Common myeloid progenitor, CD34-positive (primary cell): ENCODE measurements around the gene SRCIN1. TPM values are rescaled to one million over a fixed set of nuclear protein-coding genes. Genes with fewer than 3 reads are reported as not detected.
"Not testable (repeated sequence)": the region's sequence is repeated elsewhere in the genome, so short reads cannot be mapped to it uniquely, and the experiment has no call there.

Experiments
- CTCF ChIA-PET: fragments of 350-600 bp; sonication (Branson Sonifier 250); formaldehyde crosslinking; loops from one replicate; lab custom pipeline; 2021; ENCODE audit warnings: antibody characterized with exemption; lab: Charles Lee
- POLR2A ChIA-PET: fragments of 350-600 bp; sonication (Branson Sonifier 250); formaldehyde crosslinking; loops from one replicate; lab custom pipeline; 2021; ENCODE audit warnings: antibody characterized with exemption; lab: Charles Lee
- DNase-seq, 3 donors: peaks; one replicate each; pipeline versions ENCODE4 v3.0.0 to v3.0.0-alpha.2; 2013
- H3K27ac ChIP-seq, 2 experiments: 1 replicate in 1 of 2; 2 replicates in 1 of 2; pipeline ENCODE4 v1.7.0; 2013; ENCODE audit warnings: inconsistent platforms in 2 of 2, low read length in 2 of 2, mild to moderate bottlenecking in 2 of 2, low read depth in 1 of 2, moderate library complexity in 1 of 2; ENCODE audit not compliant: severe bottlenecking in 2 of 2, insufficient read depth in 1 of 2, poor library complexity in 1 of 2
- H3K27me3 ChIP-seq, 5 experiments: replicated peaks in 2 of 5; 1 replicate in 3 of 5; 2 replicates in 2 of 5; pipeline versions ENCODE4 v1.6.1 to v1.7.0; 2013; ENCODE audit warnings: low read length in 4 of 5, mild to moderate bottlenecking in 2 of 5, moderate library complexity in 2 of 5, inconsistent platforms in 1 of 5; ENCODE audit not compliant: insufficient read depth in 5 of 5, control insufficient read depth in 4 of 5
- H3K36me3 ChIP-seq, 4 experiments: 1 replicate in 2 of 4; 2 replicates in 2 of 4; pipeline versions ENCODE4 v1.6.1 to v1.7.0; 2013; ENCODE audit warnings: low read length in 3 of 4, control low read depth in 1 of 4, mild to moderate bottlenecking in 1 of 4; ENCODE audit not compliant: control insufficient read depth in 4 of 4, insufficient read depth in 4 of 4
- H3K4me1 ChIP-seq, 4 experiments: 1 replicate in 3 of 4; 2 replicates in 1 of 4; pipeline versions ENCODE4 v1.6.1 to v1.7.1; 2013; ENCODE audit warnings: low read length in 3 of 4, mild to moderate bottlenecking in 3 of 4, control low read depth in 1 of 4, inconsistent platforms in 1 of 4, moderate library complexity in 1 of 4; ENCODE audit not compliant: control insufficient read depth in 4 of 4, insufficient read depth in 4 of 4; ENCODE audit errors: control extremely low read depth in 1 of 4
- H3K4me3 ChIP-seq, 7 experiments: 1 replicate in 4 of 7; 2 replicates in 3 of 7; pipeline versions ENCODE4 v1.5.1 to v1.7.0; 2013; ENCODE audit warnings: mild to moderate bottlenecking in 7 of 7, low read length in 6 of 7, moderate library complexity in 6 of 7, inconsistent platforms in 2 of 7, low read depth in 2 of 7, control low read depth in 1 of 7; ENCODE audit not compliant: insufficient read depth in 4 of 7, control insufficient read depth in 1 of 7; ENCODE audit errors: extremely low read depth in 1 of 7
- H3K9me3 ChIP-seq, 5 experiments: 1 replicate in 4 of 5; 2 replicates in 1 of 5; pipeline versions ENCODE4 v1.6.1 to v1.7.1; 2013; ENCODE audit warnings: low read length in 4 of 5, mild to moderate bottlenecking in 2 of 5, inconsistent platforms in 1 of 5, low read depth in 1 of 5, moderate library complexity in 1 of 5; ENCODE audit not compliant: control insufficient read depth in 4 of 5, insufficient read depth in 2 of 5; ENCODE audit errors: control extremely low read depth in 1 of 5
- WGBS: methylation state at CpG from one replicate; pipeline ENCODE4 v1.1.5; 2013; ENCODE audit not compliant: insufficient coverage; 5-methylcytosine and 5-hydroxymethylcytosine counted together
- polyA plus RNA-seq: library from polyadenylated mRNA; unstranded; fragments of 120-200 nt; gene quantifications from one replicate; pipeline ENCODE4 v1.2.1, GENCODE V29; 2013

SRCIN1 gene, protein sequence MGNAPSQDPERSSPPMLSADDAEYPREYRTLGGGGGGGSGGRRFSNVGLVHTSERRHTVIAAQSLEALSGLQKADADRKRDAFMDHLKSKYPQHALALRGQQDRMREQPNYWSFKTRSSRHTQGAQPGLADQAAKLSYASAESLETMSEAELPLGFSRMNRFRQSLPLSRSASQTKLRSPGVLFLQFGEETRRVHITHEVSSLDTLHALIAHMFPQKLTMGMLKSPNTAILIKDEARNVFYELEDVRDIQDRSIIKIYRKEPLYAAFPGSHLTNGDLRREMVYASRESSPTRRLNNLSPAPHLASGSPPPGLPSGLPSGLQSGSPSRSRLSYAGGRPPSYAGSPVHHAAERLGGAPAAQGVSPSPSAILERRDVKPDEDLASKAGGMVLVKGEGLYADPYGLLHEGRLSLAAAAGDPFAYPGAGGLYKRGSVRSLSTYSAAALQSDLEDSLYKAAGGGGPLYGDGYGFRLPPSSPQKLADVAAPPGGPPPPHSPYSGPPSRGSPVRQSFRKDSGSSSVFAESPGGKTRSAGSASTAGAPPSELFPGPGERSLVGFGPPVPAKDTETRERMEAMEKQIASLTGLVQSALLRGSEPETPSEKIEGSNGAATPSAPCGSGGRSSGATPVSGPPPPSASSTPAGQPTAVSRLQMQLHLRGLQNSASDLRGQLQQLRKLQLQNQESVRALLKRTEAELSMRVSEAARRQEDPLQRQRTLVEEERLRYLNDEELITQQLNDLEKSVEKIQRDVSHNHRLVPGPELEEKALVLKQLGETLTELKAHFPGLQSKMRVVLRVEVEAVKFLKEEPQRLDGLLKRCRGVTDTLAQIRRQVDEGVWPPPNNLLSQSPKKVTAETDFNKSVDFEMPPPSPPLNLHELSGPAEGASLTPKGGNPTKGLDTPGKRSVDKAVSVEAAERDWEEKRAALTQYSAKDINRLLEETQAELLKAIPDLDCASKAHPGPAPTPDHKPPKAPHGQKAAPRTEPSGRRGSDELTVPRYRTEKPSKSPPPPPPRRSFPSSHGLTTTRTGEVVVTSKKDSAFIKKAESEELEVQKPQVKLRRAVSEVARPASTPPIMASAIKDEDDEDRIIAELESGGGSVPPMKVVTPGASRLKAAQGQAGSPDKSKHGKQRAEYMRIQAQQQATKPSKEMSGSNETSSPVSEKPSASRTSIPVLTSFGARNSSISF
- 0.16 TPM for polyA plus RNA-seq

DNA sequence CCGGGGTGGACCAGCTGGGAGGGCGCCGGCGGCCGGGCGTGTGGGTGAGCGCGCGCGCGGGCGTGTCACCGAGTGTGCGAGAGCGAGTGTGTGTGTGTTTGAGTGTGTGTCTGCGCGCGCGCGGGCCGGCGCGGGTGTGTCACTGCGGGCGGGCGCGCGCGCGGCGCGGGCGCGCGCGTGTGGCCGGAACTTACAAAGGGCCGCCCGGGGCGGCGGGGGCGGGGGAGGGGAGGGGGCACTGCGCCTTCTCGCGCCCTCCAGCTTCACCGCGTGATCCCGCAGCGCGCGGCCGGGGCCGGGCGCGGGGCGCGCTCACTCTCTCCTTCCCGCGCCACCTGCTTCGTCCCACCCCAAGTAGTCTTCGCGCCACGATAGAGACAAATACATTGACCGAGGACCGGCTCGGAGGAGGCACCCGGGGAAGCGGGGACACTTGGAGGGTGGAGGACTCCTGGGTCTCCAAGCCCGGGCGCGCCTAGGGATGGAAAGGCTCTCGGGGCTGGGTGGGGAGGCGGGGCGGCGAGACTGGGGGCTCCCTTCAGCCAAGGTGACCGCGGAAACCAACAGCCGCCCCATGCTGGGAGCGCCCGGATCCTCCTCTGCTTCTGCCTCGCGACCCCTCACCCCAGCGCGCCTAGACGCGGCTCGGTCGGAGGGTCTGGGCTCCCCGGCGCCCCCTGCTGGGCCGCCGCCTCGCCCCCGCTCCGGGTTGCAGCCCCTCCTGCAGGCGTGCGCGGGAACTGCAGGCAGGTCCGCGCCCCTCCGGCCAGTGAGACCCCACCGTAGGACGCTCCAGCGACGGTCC, at the start of gene SRCIN1:
Gene SRCIN1 (minus strand): TSS at position 112 of the 805 bp plus-strand sequence. CDS start 247 bp downstream, outside the sequence.
- CTCF ChIA-PET: interaction anchor here (0.7 to 5.5 kb wide), 9 partner anchors 9 to 53 kb away, joined by 3 to 25 read pairs (median 5); no protein-coding TSS in a partner anchor
- DNase-seq: peak in 2 of 3 donors; percentile 40 to 44
- WGBS: under 1% methylated on average over 42 of the region's 105 CpGs

DNA sequence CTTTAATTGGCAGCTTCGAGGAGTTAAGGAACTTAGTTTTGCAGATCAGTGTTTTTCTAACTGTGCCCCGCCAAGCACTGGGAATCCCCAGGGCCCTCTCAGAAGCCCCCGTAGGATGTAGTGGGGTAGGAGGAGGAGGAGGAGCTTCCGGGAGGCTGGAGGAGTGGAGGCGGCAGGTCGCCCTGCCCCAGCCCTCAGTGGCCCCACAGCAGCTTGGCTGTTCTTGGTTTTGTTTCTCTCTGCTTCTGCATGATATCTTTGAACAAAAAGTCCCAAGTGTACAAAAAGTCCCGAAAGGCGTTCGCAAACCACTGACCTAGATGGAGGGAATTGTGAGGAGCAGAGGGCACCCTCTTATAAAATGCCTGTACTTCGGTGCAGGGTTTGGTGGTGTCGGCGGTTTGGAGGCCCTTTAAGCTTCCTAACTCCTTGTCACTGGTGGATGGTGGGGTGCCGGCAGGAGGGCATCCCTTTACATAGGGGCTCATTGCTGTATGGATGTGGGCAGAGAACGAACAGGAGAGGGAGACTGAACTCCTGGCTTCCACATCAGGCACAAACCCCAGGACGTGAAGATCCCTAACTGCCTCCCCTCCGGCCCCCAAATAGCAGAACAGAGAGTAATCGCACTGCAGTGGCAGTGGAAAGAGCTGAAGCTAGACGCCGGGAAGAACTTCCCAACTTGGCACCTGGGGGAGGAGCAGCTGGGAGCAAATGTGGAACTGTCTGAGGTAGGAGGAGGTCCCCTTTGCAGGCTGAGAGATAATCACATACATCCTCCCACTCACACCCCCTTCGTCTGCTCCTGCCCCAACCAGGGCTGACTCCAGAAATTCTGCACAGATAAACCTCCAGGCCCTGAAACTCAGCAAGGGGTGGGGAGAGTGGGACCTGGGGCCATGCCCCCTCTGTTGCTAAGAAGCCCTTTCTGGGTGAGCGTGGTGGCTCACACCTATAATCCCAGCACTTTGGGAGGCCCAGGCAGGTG, 49.0 kb upstream of the SRCIN1 start:
- ChIA-PET CTCF (interaction anchor here (6.1 kb wide), 1 partner anchor 11 kb away, joined by 61 read pairs; no protein-coding TSS in a partner anchor), POLR2A (no interaction called here)
- Histone ChIP-seq H3K9me3 (no peaks in the 10 kb centered on the region), H3K27me3 (peaks cover 0 to 15% (median 6%) of the 10 kb centered on the region in 5 experiments), H3K4me3 (peak overlapping the region in 2 of 7 experiments; percentile 1 to 42), H3K36me3 (no peaks in the 10 kb centered on the region), H3K27ac (no peak overlapping the region), H3K4me1 (peaks cover 0 to 35% (median 20%) of the 10 kb centered on the region in 4 experiments)
- peak in 2 of 3 donors; percentile 45 to 49 for DNase-seq
- WGBS: 57% methylated on average over 15 of the region's 21 CpGs

More for the DNA sequence above, at the start of gene SRCIN1:
- Histone ChIP-seq H3K4me3 (peak within 1 kb of the TSS in 5 of 7 experiments; percentile 26 to 64 (median 33)), H3K4me1 (peaks cover 0 to 19% (median 14%) of the 10 kb centered on the region in 4 experiments), H3K27me3 (peaks cover 12 to 99% (median 55%) of the 10 kb centered on the region in 5 experiments), H3K9me3 (peaks cover 0 to 2% (median 0%) of the 10 kb centered on the region in 5 experiments), H3K27ac (no peak within 1 kb of the TSS), H3K36me3 (no peaks in the 10 kb centered on the region)
- POLR2A ChIA-PET: no interaction called here

DNA sequence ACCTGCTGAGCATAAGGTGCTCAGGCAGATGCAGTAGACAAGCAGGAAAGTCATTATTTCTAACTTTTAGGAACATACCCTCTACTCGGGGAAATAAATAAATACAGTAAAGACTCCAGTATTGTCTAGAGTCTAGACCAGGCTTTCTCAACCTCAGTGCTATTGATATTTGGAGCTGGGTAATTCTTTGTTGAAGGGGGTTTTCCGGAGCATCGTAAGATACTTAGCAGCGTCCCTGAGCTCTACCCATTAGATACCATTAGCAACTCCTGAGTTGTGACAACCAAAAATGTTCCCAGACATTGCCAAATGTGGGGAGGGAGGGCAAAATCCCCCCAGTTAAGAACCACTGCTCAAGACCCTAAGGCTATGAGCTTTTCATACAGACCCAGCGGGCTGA, 47.9 kb upstream of the SRCIN1 start:
- no peak for DNase-seq
- Histone ChIP-seq H3K4me3 (no peak overlapping the region), H3K27me3 (peaks cover 0 to 13% (median 6%) of the 10 kb centered on the region in 5 experiments), H3K36me3 (no peaks in the 10 kb centered on the region), H3K4me1 (peaks cover 0 to 28% (median 14%) of the 10 kb centered on the region in 4 experiments), H3K27ac (no peak overlapping the region), H3K9me3 (no peaks in the 10 kb centered on the region)
- ChIA-PET CTCF (interaction anchor here (6.1 kb wide), 1 partner anchor 12 kb away, joined by 61 read pairs; no protein-coding TSS in a partner anchor), POLR2A (interaction anchor here (0.8 kb wide), 1 partner anchor 9 kb away, joined by 4 read pairs; no protein-coding TSS in a partner anchor)
- 100% methylated on average over 2 of the region's 5 CpGs for WGBS

DNA sequence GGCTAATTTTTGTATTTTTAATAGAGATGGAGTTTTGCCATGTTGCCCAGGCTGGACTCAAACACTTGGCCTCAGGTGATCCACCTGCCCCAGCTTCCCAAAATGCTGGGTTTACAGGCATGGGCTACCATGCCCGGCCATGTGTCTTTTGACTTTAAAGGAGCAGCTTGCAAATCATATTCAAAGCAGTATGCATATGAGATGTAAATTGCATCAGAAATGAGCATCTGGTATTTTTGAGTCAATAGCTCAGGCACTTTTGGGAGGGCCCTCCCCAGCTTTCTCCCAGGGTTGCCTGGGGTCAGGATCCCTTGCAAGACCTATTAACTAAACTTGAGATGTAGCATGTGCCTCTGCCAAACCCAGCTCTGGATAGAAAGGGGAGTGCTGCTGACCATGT, 47.5 kb upstream of the SRCIN1 start:
- H3K27me3 ChIP-seq: peaks cover 0 to 13% (median 6%) of the 10 kb centered on the region in 5 experiments
- H3K27ac ChIP-seq: no peak overlapping the region
- no peak overlapping the region for H3K4me3 ChIP-seq
- H3K4me1 ChIP-seq: peaks cover 0 to 24% (median 10%) of the 10 kb centered on the region in 4 experiments
- H3K36me3 ChIP-seq: no peaks in the 10 kb centered on the region
- DNase-seq: no peak
- ChIA-PET POLR2A (interaction anchor here (0.8 kb wide), 1 partner anchor 10 kb away, joined by 4 read pairs; no protein-coding TSS in a partner anchor), CTCF (interaction anchor here (6.1 kb wide), 1 partner anchor 13 kb away, joined by 61 read pairs; no protein-coding TSS in a partner anchor)
- H3K9me3 ChIP-seq: no peaks in the 10 kb centered on the region
- WGBS: 100% methylated on average over 1 of the region's 1 CpG

DNA sequence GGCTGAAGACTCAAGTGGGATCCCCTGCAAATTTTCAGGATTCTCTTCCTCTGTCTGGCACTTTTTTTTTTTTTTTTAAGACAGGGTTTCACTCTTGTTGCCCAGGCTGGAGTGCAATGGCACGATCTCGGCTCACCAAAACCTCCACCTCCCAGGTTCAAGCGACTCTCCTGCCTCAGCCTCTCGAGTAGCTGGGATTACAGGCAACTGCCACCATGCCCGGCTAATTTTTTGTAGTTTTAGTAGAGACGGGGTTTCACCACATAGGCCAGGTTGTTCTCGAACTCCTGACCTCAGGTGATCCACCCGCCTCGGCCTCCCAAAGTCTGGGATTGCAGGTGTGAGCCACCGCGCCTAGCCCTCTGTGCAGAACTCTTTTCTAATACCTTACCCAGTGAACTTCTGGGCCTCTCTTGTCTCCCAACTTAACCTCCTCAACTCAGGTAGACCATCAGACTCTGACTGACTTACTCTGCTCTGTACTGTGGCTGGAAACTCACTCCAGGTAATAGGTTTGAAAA, 45.0 kb upstream of the SRCIN1 start:
- peaks cover 0 to 11% (median 9%) of the 10 kb centered on the region in 4 experiments for H3K4me1 ChIP-seq
- H3K36me3 ChIP-seq, H3K9me3 ChIP-seq, H3K27ac ChIP-seq, DNase-seq, POLR2A ChIA-PET, H3K4me3 ChIP-seq: not testable (repeated sequence)
- peaks cover 0 to 11% (median 6%) of the 10 kb centered on the region in 5 experiments for H3K27me3 ChIP-seq
- 100% methylated on average over 7 of the region's 11 CpGs for WGBS
- CTCF ChIA-PET: interaction anchor here (1.1 to 6.1 kb wide), 2 partner anchors 10 to 15 kb away, joined by 4 to 61 read pairs; no protein-coding TSS in a partner anchor
